HUES6 (cell line): ENCODE results near the gene OR2F1.
"Not testable (repeated sequence)": the region's sequence is repeated elsewhere in the genome, so short reads cannot be mapped to it uniquely, and the experiment has no call there.

Experiments used
- H3K27ac ChIP-seq: 2 replicates; pipeline ENCODE4 v1.7.0; 2013; ENCODE audit warnings: low read depth, mild to moderate bottlenecking, low read length, inconsistent platforms
- H3K27me3 ChIP-seq: 2 replicates; pipeline ENCODE4 v1.6.1; 2013; ENCODE audit warnings: low read length; ENCODE audit not compliant: control insufficient read depth, insufficient read depth
- H3K36me3 ChIP-seq: 2 replicates; pipeline ENCODE4 v1.6.1; 2013; ENCODE audit warnings: low read length; ENCODE audit not compliant: control insufficient read depth, insufficient read depth
- H3K4me1 ChIP-seq: 2 replicates; pipeline ENCODE4 v1.6.1; 2013; ENCODE audit warnings: low read length; ENCODE audit not compliant: control insufficient read depth, insufficient read depth
- H3K4me3 ChIP-seq: 2 replicates; pipeline ENCODE4 v1.5.1; 2013; ENCODE audit warnings: low read depth, low read length
- H3K9ac ChIP-seq: one replicate; pipeline ENCODE4 v1.6.1; 2013; ENCODE audit warnings: mild to moderate bottlenecking, low read length
- H3K9me3 ChIP-seq: 2 replicates; pipeline ENCODE4 v1.6.1; 2013; ENCODE audit warnings: low read depth, low read length; ENCODE audit not compliant: control insufficient read depth, insufficient read depth

The OR2F1 gene

DNA sequence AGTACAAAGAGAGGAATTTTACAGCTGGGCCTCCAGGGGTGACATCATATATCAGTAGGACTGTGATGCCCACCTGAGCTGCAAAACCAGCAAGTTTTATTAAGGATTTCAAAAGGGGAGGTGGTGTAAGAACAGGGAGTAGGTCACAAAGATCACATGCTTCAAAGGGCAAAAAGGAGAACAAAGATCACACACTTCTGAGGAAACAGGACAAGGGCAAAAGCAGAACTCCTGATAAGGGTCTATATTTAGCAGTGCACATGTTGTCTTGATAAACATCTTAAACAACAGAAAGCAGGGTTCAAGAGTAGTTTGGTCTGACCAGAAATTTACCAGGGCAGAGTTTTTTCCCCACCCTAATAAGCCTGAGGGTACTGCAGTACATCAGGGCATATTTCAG is 55.4 kb downstream of the OR2F1 start:
- not testable (repeated sequence) for H3K27ac ChIP-seq, H3K36me3 ChIP-seq, H3K27me3 ChIP-seq, H3K9ac ChIP-seq, H3K4me3 ChIP-seq, H3K4me1 ChIP-seq
- peaks cover 32% of the 10 kb centered on the region for H3K9me3 ChIP-seq

DNA sequence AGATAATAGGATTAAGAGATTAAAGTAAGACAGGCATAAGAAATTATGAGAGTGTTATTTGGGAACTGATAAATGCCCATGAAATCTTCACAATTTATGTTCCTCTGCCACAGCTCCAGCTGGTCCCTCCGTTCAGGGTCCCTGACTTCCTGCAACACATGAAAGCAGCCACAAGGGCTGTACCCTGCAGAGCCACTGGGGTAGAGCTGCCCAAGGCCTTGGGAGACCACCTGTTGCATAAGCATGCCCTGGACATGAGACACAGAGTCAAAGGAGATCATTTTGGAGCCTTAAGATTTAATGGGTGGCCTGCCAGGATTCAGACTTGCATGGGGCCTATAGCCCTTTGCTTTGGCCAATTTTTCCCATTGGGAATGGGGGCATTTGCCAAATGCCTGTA is 56.2 kb downstream of the OR2F1 start:
- H3K27me3 ChIP-seq, H3K36me3 ChIP-seq, H3K4me3 ChIP-seq, H3K4me1 ChIP-seq, H3K27ac ChIP-seq, H3K9ac ChIP-seq: not testable (repeated sequence)
- peaks cover 32% of the 10 kb centered on the region for H3K9me3 ChIP-seq

DNA sequence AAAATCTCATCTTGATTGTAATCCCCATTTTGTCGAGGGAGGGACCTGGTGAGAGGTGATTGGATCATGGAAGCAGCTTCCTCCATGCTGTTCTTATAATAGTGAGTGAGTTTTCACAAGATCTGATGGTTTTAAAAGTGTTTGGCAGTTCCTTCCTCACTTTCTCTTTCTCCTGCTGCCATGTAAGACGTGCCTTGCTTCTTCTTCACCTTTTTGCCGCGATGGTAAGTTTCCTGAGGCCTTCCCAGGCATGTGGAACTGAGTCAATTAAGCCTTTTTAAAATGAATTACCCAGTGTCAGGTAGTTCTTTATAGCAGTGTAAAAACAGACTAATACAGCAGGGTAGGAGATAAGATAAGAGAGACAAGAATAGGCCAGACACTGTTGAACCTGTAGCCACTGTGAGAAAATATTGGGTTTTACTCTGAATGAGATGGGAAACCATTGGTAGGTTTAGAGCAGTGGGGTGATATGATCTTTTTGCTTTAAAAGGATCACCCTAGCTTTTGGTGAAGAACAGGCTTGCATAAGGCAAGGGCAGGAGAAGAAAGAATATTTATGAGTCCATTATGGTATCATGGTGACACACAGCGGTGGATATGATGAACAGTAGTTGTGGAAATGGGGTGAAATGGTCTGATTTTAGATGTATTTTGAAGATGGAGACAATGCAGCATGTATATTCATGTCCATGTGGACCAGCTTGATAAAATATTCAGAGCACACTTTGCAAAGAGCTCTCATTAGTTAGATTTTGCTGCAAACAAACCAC is 57.0 kb downstream of the OR2F1 start:
- no peak overlapping the region for H3K9ac ChIP-seq
- no peaks in the 10 kb centered on the region for H3K27me3 ChIP-seq
- no peaks in the 10 kb centered on the region for H3K36me3 ChIP-seq
- H3K9me3 ChIP-seq, result peaks cover 32% of the 10 kb centered on the region
- H3K4me3 ChIP-seq, result no peak overlapping the region
- H3K27ac ChIP-seq, result no peak overlapping the region
- no peaks in the 10 kb centered on the region for H3K4me1 ChIP-seq
